ENCODE data around the gene KIAA0753. TPM values are rescaled to one million over a fixed set of nuclear protein-coding genes. Genes with fewer than 3 reads are reported as not detected.

KIAA0753 gene
- total and polyA plus RNA-seq, 10 of the 15 experiments (the other 5 are each of a cell fraction or from before 2014, with no cell fraction given): 2.2 to 15.2 (median 7.7) TPM

DNA sequence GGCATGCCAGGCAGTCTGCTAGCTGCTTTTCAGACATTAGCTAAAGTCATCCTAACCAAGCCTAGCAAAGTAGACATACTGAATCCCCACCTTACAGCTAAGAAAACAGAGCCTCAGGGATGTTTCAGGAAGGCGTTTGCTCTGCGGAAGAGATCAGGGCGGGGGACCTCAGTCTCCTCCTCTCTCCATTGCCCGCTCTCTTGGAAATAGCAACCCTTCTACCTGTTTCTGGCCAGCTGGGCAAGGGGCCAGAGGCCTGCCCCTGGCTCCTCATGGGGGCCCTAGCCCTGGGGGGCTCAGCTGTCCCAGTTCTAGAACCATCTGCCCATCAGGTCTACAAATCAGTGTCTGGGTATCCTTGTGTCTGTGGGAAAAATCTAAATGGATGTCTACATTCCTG, 98.6 kb downstream of the KIAA0753 start (continued):
- TF ChIP-seq, protein P1, sequence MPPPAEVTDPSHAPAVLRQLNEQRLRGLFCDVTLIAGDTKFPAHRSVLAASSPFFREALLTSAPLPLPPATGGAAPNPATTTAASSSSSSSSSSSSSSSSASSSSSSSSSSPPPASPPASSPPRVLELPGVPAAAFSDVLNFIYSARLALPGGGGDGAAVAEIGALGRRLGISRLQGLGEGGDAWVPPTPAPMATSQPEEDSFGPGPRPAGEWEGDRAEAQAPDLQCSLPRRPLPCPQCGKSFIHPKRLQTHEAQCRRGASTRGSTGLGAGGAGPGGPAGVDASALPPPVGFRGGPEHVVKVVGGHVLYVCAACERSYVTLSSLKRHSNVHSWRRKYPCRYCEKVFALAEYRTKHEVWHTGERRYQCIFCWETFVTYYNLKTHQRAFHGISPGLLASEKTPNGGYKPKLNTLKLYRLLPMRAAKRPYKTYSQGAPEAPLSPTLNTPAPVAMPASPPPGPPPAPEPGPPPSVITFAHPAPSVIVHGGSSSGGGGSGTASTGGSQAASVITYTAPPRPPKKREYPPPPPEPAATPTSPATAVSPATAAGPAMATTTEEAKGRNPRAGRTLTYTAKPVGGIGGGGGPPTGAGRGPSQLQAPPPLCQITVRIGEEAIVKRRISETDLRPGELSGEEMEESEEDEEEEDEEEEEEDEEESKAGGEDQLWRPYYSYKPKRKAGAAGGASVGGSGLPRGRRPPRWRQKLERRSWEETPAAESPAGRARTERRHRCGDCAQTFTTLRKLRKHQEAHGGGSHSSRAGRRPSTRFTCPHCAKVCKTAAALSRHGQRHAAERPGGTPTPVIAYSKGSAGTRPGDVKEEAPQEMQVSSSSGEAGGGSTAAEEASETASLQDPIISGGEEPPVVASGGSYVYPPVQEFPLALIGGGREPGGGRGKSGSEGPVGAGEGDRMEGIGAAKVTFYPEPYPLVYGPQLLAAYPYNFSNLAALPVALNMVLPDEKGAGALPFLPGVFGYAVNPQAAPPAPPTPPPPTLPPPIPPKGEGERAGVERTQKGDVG (CRISPR knock-in tag; IDR thresholded peaks at IDR 0.05): no peak
- TF ChIP-seq GATAD2B (conservative IDR thresholded peaks at IDR 0.05; ENCODE audit: low read depth) (no peak), CBX3 (IDR thresholded peaks at IDR 0.05; ENCODE audit: borderline replicate concordance, low read depth) (no peak)

DNA sequence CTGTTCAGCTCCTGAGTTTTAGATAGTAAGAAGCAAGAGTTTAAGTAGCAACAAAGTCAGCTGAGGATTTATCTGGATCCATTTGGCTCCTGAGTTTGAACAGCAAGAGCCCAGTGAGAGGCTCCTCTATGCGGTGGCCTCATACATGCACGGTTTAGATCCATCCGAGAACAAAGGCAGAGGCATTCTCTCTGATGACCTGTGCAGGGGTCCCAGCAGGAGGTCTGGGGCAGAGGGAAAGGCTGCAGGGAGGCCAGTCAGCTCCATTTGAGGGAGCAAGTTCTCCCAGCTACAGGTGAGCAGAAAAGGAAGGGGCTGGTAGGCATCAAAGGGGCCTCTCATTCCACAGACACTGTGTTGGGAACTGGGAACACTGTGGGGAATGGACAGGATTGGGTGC, 100.6 kb downstream of the KIAA0753 start:
- no peak for ATAC-seq
- Histone ChIP-seq H3K36me3 (ENCODE audit: control insufficient read depth in 2 of 2, insufficient read depth in 2 of 2, low read length in 1 of 2) (no peaks in the 10 kb centered on the region), H4K20me1 (ENCODE audit: control insufficient read depth, insufficient read depth) (no peaks in the 10 kb centered on the region), H3K4me2 (ENCODE audit: control insufficient read depth, insufficient read depth) (no peak overlapping the region), H3K27ac (ENCODE audit: control insufficient read depth, insufficient read depth) (no peak overlapping the region), H3K4me1 (ENCODE audit: control insufficient read depth, insufficient read depth, low read length) (no peaks in the 10 kb centered on the region), H3K79me2 (ENCODE audit: control insufficient read depth, insufficient read depth, low read length) (no peaks in the 10 kb centered on the region), H2AFZ (ENCODE audit: control insufficient read depth, low read depth, low read length) (no peak overlapping the region), H3K9me3 (replicated peaks; ENCODE audit: control insufficient read depth, insufficient read depth, low read length) (no peaks in the 10 kb centered on the region; the same call in 2 of the 3 replicates), H3K27me3 (replicated peaks in 1 of 2; ENCODE audit: control insufficient read depth in 2 of 2, insufficient read depth in 2 of 2, low read length in 1 of 2) (no peaks in the 10 kb centered on the region; a peak in 1 of 4 replicates), H3K4me3 (no peak overlapping the region), H3K9ac (ENCODE audit: control insufficient read depth, insufficient read depth, low read length) (no peak overlapping the region)
- ChIA-PET SMC1A (ENCODE audit: uncharacterized antibody, unreplicated experiment) (no interaction called here), CTCF (no interaction called here), RAD21 (ENCODE audit: unreplicated experiment) (no interaction called here), POLR2A (no interaction called here)
- no peak for FAIRE-seq
- DNase-seq (ENCODE audit: low read depth, low spot score): no peak
- 56% methylated on average over 3 of the region's 3 CpGs for WGBS (ENCODE audit: insufficient coverage, insufficient replicate concordance, low lambda C conversion rate, missing lambda C conversion rate)
- BruUV-seq (replicated peaks): no TSS peak
- in situ Hi-C loops (cut with MboI): no loop called here
- intact Hi-C loops (cut with micrococcal nuclease; ENCODE audit: unreplicated experiment): no loop called here
- no peak for TF ChIP-seq NFYB (IDR thresholded peaks at IDR 0.05; ENCODE audit: insufficient read depth, low read depth, low read length)
- TF ChIP-seq NFYA (IDR thresholded peaks at IDR 0.05; ENCODE audit: borderline replicate concordance, low read depth, low read length): no peak
- TF ChIP-seq RELA (IDR thresholded peaks at IDR 0.05; ENCODE audit: borderline replicate concordance, partially characterized antibody): no peak
- no peak for TF ChIP-seq EP300 (IDR thresholded peaks at IDR 0.05; ENCODE audit: borderline replicate concordance in 1 of 2, control insufficient read depth in 1 of 2, low read depth in 2 of 2, low read length in 2 of 2)
- no peak for TF ChIP-seq HDGF (IDR thresholded peaks at IDR 0.05)
- TF ChIP-seq MYC (IDR thresholded peaks at IDR 0.05; ENCODE audit: insufficient read depth, insufficient read length, insufficient replicate concordance, low read length, severe bottlenecking): no peak
- TF ChIP-seq CBX5 (IDR thresholded peaks at IDR 0.05; ENCODE audit: low read depth): no peak
- TF ChIP-seq, protein P2, sequence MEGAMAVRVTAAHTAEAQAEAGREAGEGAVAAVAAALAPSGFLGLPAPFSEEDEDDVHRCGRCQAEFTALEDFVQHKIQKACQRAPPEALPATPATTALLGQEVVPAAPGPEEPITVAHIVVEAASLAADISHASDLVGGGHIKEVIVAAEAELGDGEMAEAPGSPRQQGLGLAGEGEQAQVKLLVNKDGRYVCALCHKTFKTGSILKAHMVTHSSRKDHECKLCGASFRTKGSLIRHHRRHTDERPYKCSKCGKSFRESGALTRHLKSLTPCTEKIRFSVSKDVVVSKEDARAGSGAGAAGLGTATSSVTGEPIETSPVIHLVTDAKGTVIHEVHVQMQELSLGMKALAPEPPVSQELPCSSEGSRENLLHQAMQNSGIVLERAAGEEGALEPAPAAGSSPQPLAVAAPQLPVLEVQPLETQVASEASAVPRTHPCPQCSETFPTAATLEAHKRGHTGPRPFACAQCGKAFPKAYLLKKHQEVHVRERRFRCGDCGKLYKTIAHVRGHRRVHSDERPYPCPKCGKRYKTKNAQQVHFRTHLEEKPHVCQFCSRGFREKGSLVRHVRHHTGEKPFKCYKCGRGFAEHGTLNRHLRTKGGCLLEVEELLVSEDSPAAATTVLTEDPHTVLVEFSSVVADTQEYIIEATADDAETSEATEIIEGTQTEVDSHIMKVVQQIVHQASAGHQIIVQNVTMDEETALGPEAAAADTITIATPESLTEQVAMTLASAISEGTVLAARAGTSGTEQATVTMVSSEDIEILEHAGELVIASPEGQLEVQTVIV (IDR thresholded peaks at IDR 0.05; ENCODE audit: borderline replicate concordance, partially characterized antibody): no peak
- no peak for TF ChIP-seq ZNF24 (IDR thresholded peaks at IDR 0.05)
- no peak for TF ChIP-seq ETV6 (conservative IDR thresholded peaks at IDR 0.05 in 1 of 2, IDR thresholded peaks at IDR 0.05 in 1 of 2; ENCODE audit: borderline replicate concordance in 1 of 2, low read depth in 1 of 2)
- TF ChIP-seq HDAC6 (IDR thresholded peaks at IDR 0.05; ENCODE audit: unreplicated experiment): no peak
